Prostate gland (tissue), 2 donors: ENCODE data around the gene WDR93. TPM values are rescaled to one million over a fixed set of nuclear protein-coding genes. Genes with fewer than 3 reads are reported as not detected.

Source experiments
- DNase-seq: peaks from one replicate; pipeline ENCODE4 v3.0.0-alpha.2; 2019; ENCODE audit warnings: low spot score
- H3K27ac ChIP-seq, 2 donors: fragments of 200-600 bp; sonication (generic); 2 replicates each; pipeline ENCODE4 v1.5.1; 2017 to 2019
- H3K27me3 ChIP-seq: fragments of 200-600 bp; sonication (generic); replicated peaks from 2 replicates; pipeline ENCODE4 v1.5.1; 2019; ENCODE audit not compliant: insufficient read depth
- H3K36me3 ChIP-seq, 2 donors: fragments of 200-600 bp; sonication (generic); 1 replicate in 1 of 2; 2 replicates in 1 of 2; pipeline versions ENCODE4 v1.5.1 to v1.8.1; 2017 to 2019
- H3K4me1 ChIP-seq: fragments of 200-600 bp; sonication (generic); replicated peaks from 2 replicates; pipeline ENCODE4 v1.5.1; 2019
- H3K4me3 ChIP-seq, 2 donors: fragments of 200-600 bp; sonication (generic); 2 replicates each; pipeline ENCODE4 v1.5.1; 2017 to 2019
- H3K9me3 ChIP-seq: fragments of 200-600 bp; sonication (generic); 2 replicates; pipeline ENCODE4 v1.5.1; 2017
- CTCF ChIP-seq, 4 experiments: fragments of 200-600 bp in 2 of 4; fragments of 450-650 bp in 2 of 4; sonication (generic) in 2 of 4; IDR thresholded peaks; 1 replicate in 3 of 4; 2 replicates in 1 of 4; pipeline ENCODE4 v1.5.1; 2016 to 2019; ENCODE audit warnings: antibody characterized with exemption in 4 of 4, mild to moderate bottlenecking in 2 of 4, moderate library complexity in 2 of 4
- POLR2A ChIP-seq: fragments of 450-650 bp; IDR thresholded peaks from one replicate; pipeline ENCODE4 v1.6.1; 2016; ENCODE audit warnings: antibody characterized with exemption, mild to moderate bottlenecking
- POLR2AphosphoS5 ChIP-seq: sonication (generic); formaldehyde crosslinking; IDR thresholded peaks from one replicate; pipeline ENCODE4 v1.6.1; 2017; ENCODE audit warnings: antibody characterized with exemption
- whole genome bisulfite sequencing: methylation state at CpG from one replicate; pipeline ENCODE4 v1.1.5; 2018; 5-methylcytosine and 5-hydroxymethylcytosine counted together
- intact Hi-C: fragments of 100-400 bp; cut with DNase I; formaldehyde crosslinking; loops from one replicate; pipeline ENCODE4 v1.14.2; 2022
- total RNA-seq, 2 donors: library from RNA; depleted of rRNA; stranded (reverse); fragments of >200 nt; gene quantifications; one replicate each; pipeline ENCODE4 v1.1.0, GENCODE V29; 2016

Gene WDR93
- total RNA-seq, 2 donors from 2014 or later, result 0.18 to 3.0 TPM

- H3K4me1 ChIP-seq, result no peaks in the 10 kb centered on the region
- no peaks in the 10 kb centered on the region for H3K36me3 ChIP-seq
- H3K27ac ChIP-seq, result no peak overlapping the region
- WGBS, result 86% methylated on average over 20 of the region's 22 CpGs
- DNase-seq, result no peak
- intact Hi-C loops, result loop anchor here (10.0 kb wide), 1 partner anchor 98 kb away; no protein-coding TSS in a partner anchor
- H3K4me3 ChIP-seq, result no peak overlapping the region
- H3K9me3 ChIP-seq, result no peaks in the 10 kb centered on the region
- no peak for TF ChIP-seq POLR2AphosphoS5
- TF ChIP-seq CTCF (IDR thresholded peaks at IDR 0.05), result no peak
- TF ChIP-seq POLR2A, result no peak
- H3K27me3 ChIP-seq, result no peaks in the 10 kb centered on the region
These were observed 44.0 kb upstream of the WDR93 start for GRCh38 chr15:89646416-89647141.

- WGBS, result 59% methylated on average over 25 of the region's 25 CpGs
- intact Hi-C loops, result loop anchor here (10.0 kb wide), 1 partner anchor 97 kb away; no protein-coding TSS in a partner anchor
These were observed 43.3 kb upstream of the WDR93 start for GRCh38 chr15:89647191-89647851.

DNA sequence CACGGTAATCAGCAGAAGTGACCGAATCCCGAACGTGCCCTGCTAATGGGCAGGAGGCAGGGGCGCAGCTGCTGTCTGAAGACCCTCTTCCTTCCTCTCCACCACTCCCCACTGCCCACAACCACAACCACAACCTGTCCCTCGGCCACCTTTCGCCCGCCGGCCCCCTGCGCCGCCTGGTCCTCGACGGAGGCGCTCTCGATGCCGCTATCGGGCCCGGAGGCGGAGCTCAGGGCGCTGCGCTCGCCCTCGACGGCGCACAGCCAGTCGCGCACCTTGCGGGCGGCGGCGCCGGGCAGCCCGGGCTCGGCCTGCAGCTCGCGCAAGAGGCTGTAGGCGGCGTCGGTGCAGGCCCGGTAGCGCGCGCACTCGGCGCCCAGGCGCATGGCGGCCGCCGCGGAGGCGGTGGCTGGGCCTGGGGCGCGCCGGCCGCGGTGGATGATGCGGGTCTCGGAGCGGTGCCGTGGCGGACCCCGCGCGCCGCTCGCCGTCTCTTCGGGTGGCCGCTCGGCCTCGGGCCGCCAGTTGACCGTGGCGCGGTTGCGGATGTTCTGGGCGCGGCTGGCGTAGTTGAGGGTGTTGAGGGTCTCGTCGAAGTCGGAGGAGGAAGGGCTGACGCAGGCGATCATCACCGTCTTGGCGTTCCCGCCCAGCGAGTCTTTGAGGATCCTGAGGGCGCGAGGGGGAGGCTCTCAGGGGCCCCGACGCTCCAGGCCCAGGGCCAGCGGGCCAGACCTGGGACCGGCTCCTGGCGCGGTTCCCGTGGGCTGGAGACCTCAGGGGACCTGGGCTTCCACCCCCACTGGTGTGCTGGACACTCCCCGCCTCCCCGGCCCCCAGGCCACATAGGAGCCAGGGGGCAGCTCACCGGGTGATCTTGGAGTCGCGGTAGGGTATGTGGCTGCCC lies 42.3 kb upstream of the WDR93 start:
- intact Hi-C loops, result loop anchor here (10.0 kb wide), 1 partner anchor 96 kb away; no protein-coding TSS in a partner anchor

More at GRCh38 chr15:89647191-89647851, 43.3 kb upstream of the WDR93 start:
- H3K36me3 ChIP-seq, result no peaks in the 10 kb centered on the region
- peak; percentile 68 for DNase-seq
- no peaks in the 10 kb centered on the region for H3K9me3 ChIP-seq
- TF ChIP-seq CTCF (IDR thresholded peaks at IDR 0.05), result peak; percentile 60 to 81 (median 72)
- no peak for TF ChIP-seq POLR2A
- TF ChIP-seq POLR2AphosphoS5, result no peak
- H3K27me3 ChIP-seq, result no peaks in the 10 kb centered on the region
- H3K4me3 ChIP-seq, result no peak overlapping the region
- H3K27ac ChIP-seq, result no peak overlapping the region
- no peaks in the 10 kb centered on the region for H3K4me1 ChIP-seq

More for the DNA sequence above, 42.3 kb upstream of the WDR93 start:
- no peaks in the 10 kb centered on the region for H3K27me3 ChIP-seq
- WGBS, result 88% methylated on average over 75 of the region's 102 CpGs
- no peaks in the 10 kb centered on the region for H3K4me1 ChIP-seq
- TF ChIP-seq CTCF (IDR thresholded peaks at IDR 0.05) (no peak), POLR2A (no peak), POLR2AphosphoS5 (no peak)
- H3K9me3 ChIP-seq, result no peaks in the 10 kb centered on the region
- no peak overlapping the region for H3K27ac ChIP-seq
- no peak for DNase-seq
- no peaks in the 10 kb centered on the region for H3K36me3 ChIP-seq
- H3K4me3 ChIP-seq, result no peak overlapping the region
